WTC11 (cell line): ENCODE data around the gene NTNG2. TPM values are rescaled to one million over a fixed set of nuclear protein-coding genes. Genes with fewer than 3 reads are reported as not detected.

Experiments used
- ATAC-seq: fragments of 200-7000 bp; cut with Tn5 transposase; 2 replicates; pipeline ENCODE4 v1.10.0; 2021; ENCODE audit warnings: mild to moderate bottlenecking, moderate library complexity
- CTCF ChIA-PET: fragments of 300-600 bp; sonication (Branson Sonifier 250); formaldehyde crosslinking; loops from one replicate; lab custom pipeline; 2021; ENCODE audit warnings: antibody characterized with exemption; lab: Charles Lee
- POLR2A ChIA-PET: fragments of 350-600 bp; sonication (Branson Sonifier 250); formaldehyde crosslinking; loops from one replicate; lab custom pipeline; 2021; ENCODE audit warnings: antibody characterized with exemption; lab: Charles Lee
- DNase-seq: peaks from one replicate; pipeline ENCODE4 v3.0.0; 2021; ENCODE audit warnings: low spot score
- H3K27ac Mint-ChIP-seq: 2 replicates; pipeline ENCODE4 v1.8.0; 2021; ENCODE audit warnings: mixed read lengths
- H3K27me3 Mint-ChIP-seq: 2 replicates; pipeline ENCODE4 v1.8.0; 2021; ENCODE audit warnings: low read depth, mild to moderate bottlenecking, moderate library complexity, mixed read lengths
- H3K36me3 Mint-ChIP-seq: 2 replicates; pipeline ENCODE4 v1.8.0; 2021; ENCODE audit warnings: mixed read lengths
- H3K4me1 Mint-ChIP-seq: 2 replicates; pipeline ENCODE4 v1.8.0; 2022; ENCODE audit warnings: mixed read lengths
- H3K4me3 Mint-ChIP-seq: 2 replicates; pipeline ENCODE4 v1.8.0; 2021; ENCODE audit warnings: mild to moderate bottlenecking, moderate library complexity, mixed read lengths
- H3K9me3 Mint-ChIP-seq: 2 replicates; pipeline ENCODE4 v1.8.0; 2021; ENCODE audit warnings: mixed read lengths
- ATF2 ChIP-seq: sonication (generic); formaldehyde crosslinking; IDR thresholded peaks from 2 replicates; pipeline ENCODE4 v1.8.1; 2022; ENCODE audit warnings: low read depth, missing genetic modification reagents, borderline replicate concordance
- ATF6 ChIP-seq: sonication (generic); formaldehyde crosslinking; IDR thresholded peaks from 2 replicates; pipeline ENCODE4 v1.8.1; 2023; ENCODE audit warnings: mild to moderate bottlenecking, missing genetic modification reagents
- CBFB ChIP-seq: sonication (generic); formaldehyde crosslinking; IDR thresholded peaks from 2 replicates; pipeline ENCODE4 v1.8.1; 2022; ENCODE audit warnings: mild to moderate bottlenecking, low read depth, missing genetic modification reagents
- CREM ChIP-seq: sonication (generic); formaldehyde crosslinking; IDR thresholded peaks from 2 replicates; pipeline ENCODE4 v1.8.1; 2022; ENCODE audit warnings: mild to moderate bottlenecking, missing genetic modification reagents, moderate library complexity
- ELF4 ChIP-seq: sonication (generic); formaldehyde crosslinking; IDR thresholded peaks from 2 replicates; pipeline ENCODE4 v1.8.1; 2022; ENCODE audit warnings: low read depth, mild to moderate bottlenecking, moderate library complexity, missing genetic modification reagents
- ERG ChIP-seq: fragments of 250-450 bp; sonication (Bioruptor Pico); IDR thresholded peaks from 2 replicates; pipeline ENCODE4 v1.8.0; 2021; ENCODE audit warnings: mild to moderate bottlenecking
- GRHL2 ChIP-seq: fragments of 250-450 bp; sonication (Bioruptor Pico); IDR thresholded peaks from 2 replicates; pipeline ENCODE4 v1.8.0; 2022; ENCODE audit warnings: mild to moderate bottlenecking, moderate library complexity; ENCODE audit not compliant: insufficient replicate concordance, severe bottlenecking
- NR1H2 ChIP-seq: sonication (generic); formaldehyde crosslinking; IDR thresholded peaks from 2 replicates; pipeline ENCODE4 v1.9.0; 2021; ENCODE audit warnings: mild to moderate bottlenecking, moderate library complexity, missing genetic modification reagents
- PRDM15 ChIP-seq: sonication (generic); formaldehyde crosslinking; IDR thresholded peaks from 2 replicates; pipeline ENCODE4 v1.8.0; 2022; ENCODE audit warnings: missing genetic modification reagents
- TEAD1 ChIP-seq: sonication (generic); formaldehyde crosslinking; IDR thresholded peaks from 2 replicates; pipeline ENCODE4 v1.8.0; 2022; ENCODE audit warnings: mild to moderate bottlenecking, missing genetic modification reagents
- TEAD4 ChIP-seq: sonication (generic); formaldehyde crosslinking; IDR thresholded peaks from 2 replicates; pipeline ENCODE4 v1.8.0; 2022; ENCODE audit warnings: mild to moderate bottlenecking, missing genetic modification reagents
- total RNA-seq: library from RNA; stranded (reverse); gene quantifications from 3 replicates; pipeline ENCODE4 v1.2.3, GENCODE V29; 2021
- TF ChIP-seq, protein P1 (sequence below): sonication (generic); formaldehyde crosslinking; conservative IDR thresholded peaks from 2 replicates; pipeline ENCODE4 v1.8.1; 2023; ENCODE audit warnings: mild to moderate bottlenecking, low read depth, missing genetic modification reagents, moderate library complexity
- TF ChIP-seq, protein P2 (sequence below): sonication (generic); formaldehyde crosslinking; IDR thresholded peaks from 2 replicates; pipeline ENCODE4 v1.8.1; 2022; ENCODE audit warnings: missing genetic modification reagents, borderline replicate concordance
- TF ChIP-seq, protein P3 (sequence below): sonication (generic); formaldehyde crosslinking; IDR thresholded peaks from 2 replicates; pipeline ENCODE4 v1.8.1; 2022; ENCODE audit warnings: mild to moderate bottlenecking, missing genetic modification reagents, moderate library complexity, borderline replicate concordance

The NTNG2 gene
- total RNA-seq, 1 experiment from 2014 or later = 3.1 TPM

- TF ChIP-seq PRDM15 (CRISPR knock-in tag) = no peak
- TF ChIP-seq ATF2 (CRISPR knock-in tag) = no peak
- TF ChIP-seq, protein P1, sequence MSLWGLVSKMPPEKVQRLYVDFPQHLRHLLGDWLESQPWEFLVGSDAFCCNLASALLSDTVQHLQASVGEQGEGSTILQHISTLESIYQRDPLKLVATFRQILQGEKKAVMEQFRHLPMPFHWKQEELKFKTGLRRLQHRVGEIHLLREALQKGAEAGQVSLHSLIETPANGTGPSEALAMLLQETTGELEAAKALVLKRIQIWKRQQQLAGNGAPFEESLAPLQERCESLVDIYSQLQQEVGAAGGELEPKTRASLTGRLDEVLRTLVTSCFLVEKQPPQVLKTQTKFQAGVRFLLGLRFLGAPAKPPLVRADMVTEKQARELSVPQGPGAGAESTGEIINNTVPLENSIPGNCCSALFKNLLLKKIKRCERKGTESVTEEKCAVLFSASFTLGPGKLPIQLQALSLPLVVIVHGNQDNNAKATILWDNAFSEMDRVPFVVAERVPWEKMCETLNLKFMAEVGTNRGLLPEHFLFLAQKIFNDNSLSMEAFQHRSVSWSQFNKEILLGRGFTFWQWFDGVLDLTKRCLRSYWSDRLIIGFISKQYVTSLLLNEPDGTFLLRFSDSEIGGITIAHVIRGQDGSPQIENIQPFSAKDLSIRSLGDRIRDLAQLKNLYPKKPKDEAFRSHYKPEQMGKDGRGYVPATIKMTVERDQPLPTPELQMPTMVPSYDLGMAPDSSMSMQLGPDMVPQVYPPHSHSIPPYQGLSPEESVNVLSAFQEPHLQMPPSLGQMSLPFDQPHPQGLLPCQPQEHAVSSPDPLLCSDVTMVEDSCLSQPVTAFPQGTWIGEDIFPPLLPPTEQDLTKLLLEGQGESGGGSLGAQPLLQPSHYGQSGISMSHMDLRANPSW (CRISPR knock-in tag) = no peak
- TF ChIP-seq ELF4 (CRISPR knock-in tag) = no peak
- no peak for TF ChIP-seq TEAD4 (CRISPR knock-in tag)
- no peak for TF ChIP-seq GRHL2 (CRISPR knock-in tag)
- TF ChIP-seq, protein P2, sequence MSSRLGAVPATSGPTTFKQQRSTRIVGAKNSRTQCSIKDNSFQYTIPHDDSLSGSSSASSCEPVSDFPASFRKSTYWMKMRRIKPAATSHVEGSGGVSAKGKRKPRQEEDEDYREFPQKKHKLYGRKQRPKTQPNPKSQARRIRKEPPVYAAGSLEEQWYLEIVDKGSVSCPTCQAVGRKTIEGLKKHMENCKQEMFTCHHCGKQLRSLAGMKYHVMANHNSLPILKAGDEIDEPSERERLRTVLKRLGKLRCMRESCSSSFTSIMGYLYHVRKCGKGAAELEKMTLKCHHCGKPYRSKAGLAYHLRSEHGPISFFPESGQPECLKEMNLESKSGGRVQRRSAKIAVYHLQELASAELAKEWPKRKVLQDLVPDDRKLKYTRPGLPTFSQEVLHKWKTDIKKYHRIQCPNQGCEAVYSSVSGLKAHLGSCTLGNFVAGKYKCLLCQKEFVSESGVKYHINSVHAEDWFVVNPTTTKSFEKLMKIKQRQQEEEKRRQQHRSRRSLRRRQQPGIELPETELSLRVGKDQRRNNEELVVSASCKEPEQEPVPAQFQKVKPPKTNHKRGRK (CRISPR knock-in tag) = no peak
- TF ChIP-seq ATF6 (CRISPR knock-in tag) = no peak
- no peak for TF ChIP-seq CBFB
- no peak for TF ChIP-seq CREM (CRISPR knock-in tag)
- no peak for TF ChIP-seq ERG (CRISPR knock-in tag)
These were observed 86.1 kb downstream of the NTNG2 start (continued) for GRCh38 chr9:132247942-132248341.

DNA sequence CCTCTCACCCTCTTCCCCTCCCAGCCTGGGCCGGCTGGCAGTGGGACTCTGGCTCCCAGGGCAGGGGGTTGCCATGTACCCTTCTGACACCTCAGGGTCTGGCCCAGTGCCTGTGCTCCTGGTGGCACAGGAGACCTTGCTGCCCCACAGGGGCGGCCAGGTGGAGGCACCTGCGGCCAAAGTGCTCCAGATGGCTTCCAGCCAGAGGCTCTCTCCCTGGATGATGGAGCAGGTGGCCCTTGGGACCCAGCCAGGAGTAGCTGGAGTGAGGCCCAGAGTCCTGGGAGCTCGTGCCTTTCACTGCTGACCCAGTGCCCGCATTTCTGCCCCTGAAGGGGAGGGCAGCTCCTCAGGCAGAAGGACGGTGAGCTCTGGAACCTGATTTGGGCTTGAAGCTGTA is 87.3 kb downstream of the NTNG2 start:
- ChIA-PET CTCF (interaction anchor here (1.3 to 3.5 kb wide), 3 partner anchors 8 to 13 kb away, joined by 3 to 26 read pairs (median 4); no protein-coding TSS in a partner anchor), POLR2A (no interaction called here)
- ATAC-seq = no peak
- Mint-ChIP-seq H3K4me3 (no peak overlapping the region), H3K9me3 (peaks cover 16% of the 10 kb centered on the region), H3K27ac (no peak overlapping the region), H3K4me1 (peaks cover 13% of the 10 kb centered on the region), H3K27me3 (peaks cover 20% of the 10 kb centered on the region), H3K36me3 (peaks cover 18% of the 10 kb centered on the region)
- TF ChIP-seq, protein P3, sequence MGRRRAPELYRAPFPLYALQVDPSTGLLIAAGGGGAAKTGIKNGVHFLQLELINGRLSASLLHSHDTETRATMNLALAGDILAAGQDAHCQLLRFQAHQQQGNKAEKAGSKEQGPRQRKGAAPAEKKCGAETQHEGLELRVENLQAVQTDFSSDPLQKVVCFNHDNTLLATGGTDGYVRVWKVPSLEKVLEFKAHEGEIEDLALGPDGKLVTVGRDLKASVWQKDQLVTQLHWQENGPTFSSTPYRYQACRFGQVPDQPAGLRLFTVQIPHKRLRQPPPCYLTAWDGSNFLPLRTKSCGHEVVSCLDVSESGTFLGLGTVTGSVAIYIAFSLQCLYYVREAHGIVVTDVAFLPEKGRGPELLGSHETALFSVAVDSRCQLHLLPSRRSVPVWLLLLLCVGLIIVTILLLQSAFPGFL (CRISPR knock-in tag) = no peak
- TF ChIP-seq TEAD1 (no peak), NR1H2 (CRISPR knock-in tag) (no peak)
- DNase-seq = no peak
